HG03025 (cell line): ENCODE measurements around the gene BDNF.

Source experiments
- ATAC-seq: cut with Tn5 transposase; IDR thresholded peaks from one replicate; pipeline ENCODE4 v1.9.1; 2021; ENCODE audit warnings: mild to moderate bottlenecking, moderate library complexity; ENCODE audit not compliant: unreplicated experiment, low FRiP score

The BDNF gene

DNA sequence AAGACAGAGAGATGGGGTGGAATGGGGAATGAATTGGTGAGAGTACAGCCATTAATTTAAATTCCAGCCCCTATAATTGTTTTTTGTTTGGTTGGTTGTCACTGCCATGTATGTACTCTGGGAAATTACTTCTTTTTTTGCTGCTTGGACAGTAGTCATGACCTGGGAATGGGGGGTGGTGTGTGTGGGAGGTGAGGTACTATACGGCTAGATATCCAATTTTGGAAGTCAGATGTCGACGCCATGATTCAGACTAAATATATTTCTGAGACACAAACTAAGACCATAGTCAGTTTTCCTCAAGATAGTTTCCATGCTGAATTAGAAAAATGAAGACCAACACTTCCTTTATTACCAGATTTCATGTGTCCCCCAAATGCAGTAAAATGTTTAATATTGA lies 7.4 kb upstream of the BDNF start:
- no peak for ATAC-seq

DNA sequence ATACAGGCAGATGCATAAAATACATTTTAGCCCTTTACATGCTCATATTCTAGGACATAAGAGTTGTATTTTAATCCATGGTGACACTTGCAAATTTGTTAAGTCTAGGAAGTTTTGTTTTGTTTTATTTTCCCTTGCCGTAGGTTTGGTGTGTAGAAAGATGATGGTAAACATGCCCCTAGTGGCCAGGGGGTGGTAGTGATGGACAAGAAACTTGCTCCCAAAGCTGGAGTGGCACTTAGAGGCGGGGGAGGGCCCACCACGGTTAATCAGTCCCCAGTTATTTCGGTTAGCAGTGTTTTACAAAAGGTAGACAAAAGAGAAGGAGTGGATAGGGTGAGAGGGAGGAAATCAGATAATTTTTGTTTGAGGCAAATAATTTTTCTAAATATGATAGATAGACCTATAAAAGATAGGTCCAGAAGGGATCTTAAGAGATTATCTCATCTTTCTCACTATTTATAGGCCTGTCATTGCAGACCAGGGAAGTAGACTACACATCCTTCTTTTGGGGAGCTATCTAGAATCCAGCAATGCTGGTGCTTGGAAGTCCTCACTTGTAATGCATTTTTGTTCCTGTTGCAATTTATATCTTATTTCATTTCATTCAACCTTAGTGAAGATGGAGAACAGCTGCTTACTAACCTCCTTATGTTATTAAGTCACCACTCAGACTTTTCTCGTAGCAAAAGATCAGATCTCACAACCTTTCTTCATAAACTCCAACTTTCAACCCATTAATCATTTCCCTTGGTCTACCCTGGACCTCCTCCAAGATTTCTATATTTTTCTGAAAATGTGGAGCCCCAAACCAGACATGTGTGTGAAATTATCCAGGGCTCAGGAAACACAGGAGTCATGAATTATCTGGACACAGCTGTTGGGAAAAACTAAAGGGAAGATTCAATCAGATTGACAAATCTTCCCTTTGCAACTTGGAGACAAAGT lies 5.9 kb upstream of the BDNF start:
- ATAC-seq, result peak; percentile 61

DNA sequence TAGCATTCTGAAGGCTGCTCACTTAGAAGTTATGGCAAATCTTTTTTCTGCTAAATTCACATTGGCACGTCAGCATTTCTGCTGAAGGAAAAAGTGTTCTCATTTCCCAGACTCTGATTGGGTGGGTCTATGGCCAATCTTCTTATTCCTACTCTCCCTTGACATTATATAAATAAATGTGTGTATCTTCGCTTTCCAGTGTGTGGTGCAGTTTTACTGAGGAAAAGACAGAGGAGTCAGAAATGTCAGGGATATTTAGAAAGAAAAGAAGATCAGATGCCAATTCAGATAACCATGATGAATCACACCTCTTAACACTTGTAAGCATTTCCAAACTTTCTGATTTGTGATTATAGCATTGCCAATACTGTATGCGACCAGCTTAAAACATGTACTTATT lies 3.2 kb upstream of the BDNF start:
- ATAC-seq, result no peak

DNA sequence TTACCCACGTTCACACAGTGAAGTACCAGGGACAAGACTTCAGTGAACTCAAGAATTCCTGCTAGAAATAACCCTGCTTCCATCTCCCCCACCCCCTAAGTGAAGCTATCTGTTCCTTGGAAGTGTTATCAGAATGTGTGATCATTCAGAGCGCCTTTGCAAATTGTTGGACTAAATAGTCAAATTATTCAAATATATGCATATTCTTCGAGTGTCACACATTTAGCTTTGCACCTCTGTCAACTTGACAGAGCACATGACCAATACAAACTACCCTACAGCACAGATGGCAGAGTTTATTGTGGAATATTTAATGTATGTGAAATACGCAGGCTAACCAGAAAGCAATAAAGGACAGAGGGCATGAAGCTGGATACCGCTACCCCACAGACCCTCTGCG lies 2.6 kb upstream of the BDNF start:
- ATAC-seq, result no peak

DNA sequence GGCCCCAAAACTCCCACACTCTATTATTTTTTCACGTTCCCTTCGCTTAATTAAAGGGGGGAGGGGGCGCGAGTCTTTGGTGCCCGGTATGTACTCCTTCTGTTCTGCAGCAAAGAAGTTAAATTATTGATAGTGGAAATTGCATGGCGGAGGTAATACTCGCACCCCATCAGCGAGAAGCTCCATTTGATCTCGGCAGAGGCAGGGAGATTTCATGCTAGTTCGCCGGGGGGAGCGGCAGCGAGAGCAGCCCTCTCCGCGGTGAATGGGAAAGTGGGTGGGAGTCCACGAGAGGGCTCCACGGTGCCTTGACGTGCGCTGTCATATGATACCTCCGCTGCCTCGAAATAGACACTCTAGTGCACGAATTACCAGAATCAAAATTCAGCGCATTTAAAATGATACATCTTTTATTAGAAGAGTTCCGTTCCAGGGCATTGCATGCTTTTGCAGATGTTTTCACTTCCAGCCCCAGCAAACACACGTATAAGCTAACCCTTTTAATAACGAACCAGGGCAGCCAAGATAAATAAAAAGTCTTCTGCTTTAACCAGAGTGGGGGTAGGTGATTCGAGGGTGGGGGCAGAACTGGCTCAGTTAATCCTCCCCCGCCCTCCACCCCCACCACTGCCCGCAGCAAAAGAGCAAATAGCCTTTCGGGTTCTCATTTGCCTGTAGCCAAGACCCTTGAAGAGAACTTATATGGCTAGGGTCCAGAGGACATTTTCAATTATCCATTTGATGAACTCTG lies 1.3 kb upstream of the BDNF start:
- peak; percentile 44 for ATAC-seq

DNA sequence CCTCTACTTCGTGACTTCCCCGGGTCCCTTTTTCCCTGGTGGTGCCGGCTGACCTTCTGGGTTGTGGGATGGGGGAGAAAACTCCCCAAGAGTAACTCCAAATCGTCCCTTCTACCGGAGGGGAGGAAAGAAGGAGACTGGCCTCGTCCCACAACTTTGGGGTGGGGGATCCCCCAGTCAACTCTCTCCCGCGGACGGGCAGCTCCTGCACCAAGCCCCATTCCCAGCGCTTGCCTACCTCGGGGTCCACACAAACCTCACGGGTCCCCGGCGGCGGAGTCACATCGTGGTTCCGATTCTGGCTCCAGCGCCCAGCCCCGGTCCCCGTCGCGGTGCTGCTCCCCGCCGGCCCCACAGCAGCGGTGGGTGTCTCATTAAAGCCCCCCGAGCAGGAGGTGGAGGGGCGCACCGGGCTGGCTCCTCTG lies 317 bp downstream of the BDNF start:
- ATAC-seq, result no peak

DNA sequence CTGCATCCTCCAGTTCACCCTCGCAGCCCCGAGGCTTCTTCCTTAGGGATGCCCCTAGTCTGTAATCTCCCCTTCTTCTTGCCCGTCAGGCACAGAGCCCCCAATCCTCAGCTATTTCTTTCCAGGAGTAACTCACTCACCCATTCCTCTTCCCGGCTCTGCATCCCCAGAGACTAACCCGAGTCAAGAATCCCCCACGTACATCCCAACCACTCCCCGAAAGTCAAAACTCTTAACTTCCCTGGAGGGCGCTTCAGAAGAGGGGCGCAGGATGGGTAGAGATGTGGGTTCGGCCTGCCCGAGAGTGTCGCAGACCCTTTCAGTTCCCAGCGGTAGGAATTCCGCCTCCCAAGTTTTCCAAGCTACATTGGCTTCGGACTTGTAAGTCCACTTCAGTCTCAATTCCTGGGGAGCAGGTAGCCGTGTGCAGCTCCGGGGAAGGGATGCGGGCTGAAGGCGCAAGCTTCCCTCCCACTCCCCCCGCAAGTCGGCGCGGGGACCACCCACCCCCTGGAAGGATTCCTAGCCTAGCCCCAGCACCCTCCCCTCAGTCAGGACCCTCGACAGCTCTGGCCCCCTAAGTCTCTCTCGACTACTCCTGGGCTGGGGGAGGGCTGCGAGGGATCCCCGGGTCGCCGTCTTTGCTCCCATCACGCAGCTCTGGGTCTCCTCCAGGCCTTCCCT lies 871 bp downstream of the BDNF start:
- ATAC-seq, result no peak

DNA sequence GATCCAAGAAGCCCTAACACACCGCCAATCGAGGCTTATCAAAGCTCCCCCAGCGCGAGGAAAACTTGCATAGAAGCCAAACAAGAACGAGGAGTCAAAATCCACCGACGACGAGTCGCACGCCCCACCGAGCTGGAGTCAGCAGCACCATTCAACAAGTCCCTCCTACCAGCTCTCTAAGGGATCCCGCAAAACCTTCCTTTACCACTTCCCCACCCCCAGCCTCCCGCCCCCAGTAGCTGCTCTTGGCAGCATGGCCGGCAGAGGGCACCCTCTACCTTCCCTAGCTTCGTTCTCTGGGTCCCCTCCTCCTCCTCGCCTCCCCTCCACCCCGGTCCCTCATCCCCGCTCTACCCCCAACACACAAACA lies 1.4 kb downstream of the BDNF start:
- ATAC-seq, result no peak

DNA sequence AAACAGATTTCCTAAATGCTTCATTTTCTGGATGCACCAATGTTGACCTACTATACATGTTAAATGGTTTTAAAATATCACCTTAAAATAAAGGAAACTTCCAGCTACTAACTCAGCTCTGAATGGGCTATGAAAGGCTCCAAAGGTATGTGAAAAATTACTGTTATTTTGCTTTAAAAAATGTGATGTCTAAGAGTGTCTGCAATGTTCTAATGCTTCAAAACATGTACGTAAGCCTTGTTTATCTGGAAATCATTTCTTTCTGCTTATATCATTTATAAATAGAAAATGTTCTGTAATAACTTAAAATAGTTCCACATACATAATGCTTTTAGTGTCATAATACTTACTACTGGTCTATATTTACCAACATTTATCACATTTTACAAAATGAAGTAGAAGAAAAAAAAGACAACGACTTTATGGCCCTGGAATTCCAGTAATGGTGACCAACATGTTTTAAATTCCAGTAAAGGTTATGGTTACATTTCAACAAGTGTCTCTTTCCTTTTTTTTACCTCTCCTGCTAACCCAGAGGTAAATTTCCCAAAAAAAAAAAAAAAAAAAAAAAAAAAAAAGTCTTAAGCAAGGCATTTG lies 2.5 kb downstream of the BDNF start:
- ATAC-seq, result no peak

DNA sequence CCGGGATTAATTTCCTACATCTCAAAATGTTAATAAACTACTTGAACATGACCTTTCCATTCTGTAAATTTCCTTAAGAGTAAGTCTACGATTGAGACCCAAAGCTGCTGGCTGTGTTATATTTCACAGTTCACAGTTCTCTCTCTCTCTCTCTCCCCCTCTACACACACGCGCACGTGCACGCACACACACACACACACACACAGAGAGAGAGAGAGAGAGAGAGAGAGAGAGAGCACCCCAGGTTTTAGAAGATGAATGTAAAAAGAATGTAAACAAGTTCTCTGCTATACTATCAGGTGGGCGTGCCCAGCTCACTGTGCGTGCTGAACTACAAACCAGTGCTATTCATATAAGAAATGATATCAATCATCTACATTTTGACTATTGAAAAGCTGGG lies 3.3 kb downstream of the BDNF start:
- no peak for ATAC-seq

DNA sequence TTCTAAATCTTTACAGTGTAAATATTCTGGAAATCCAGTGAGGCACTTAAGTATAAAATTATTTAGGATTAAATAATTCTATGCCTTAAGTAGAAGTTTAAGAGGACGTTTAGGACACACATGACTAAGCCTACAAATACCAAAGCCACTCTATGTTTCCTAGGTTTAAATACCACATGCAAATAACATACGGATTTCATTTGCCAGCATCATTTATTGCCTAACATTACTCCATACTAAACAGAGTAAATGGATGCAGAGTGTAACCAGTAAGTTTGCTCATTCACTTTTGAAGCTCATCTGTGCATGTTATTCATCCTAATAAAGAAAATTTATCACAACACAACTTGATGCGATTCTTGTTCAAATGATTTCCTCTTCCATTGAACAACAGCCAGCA lies 4.1 kb downstream of the BDNF start:
- no peak for ATAC-seq

DNA sequence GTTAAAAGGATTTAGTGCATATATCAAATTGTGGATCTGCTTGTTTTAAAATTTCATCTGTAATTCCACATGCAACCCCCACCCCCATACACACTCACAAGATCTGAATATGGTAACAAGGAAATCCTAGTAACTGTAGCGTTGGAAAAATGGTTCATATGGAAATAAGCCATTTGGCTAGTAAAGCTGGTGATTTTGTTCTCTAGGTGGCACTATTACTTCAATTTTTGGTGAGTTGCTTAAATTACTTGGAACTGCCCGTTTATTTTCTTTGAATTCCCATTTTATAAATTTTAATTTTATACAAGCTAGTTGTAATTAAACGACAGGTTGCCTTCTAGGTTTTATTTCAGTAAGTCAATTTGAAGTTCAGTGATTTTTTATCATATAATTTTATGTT lies 5.3 kb downstream of the BDNF start:
- no peak for ATAC-seq

DNA sequence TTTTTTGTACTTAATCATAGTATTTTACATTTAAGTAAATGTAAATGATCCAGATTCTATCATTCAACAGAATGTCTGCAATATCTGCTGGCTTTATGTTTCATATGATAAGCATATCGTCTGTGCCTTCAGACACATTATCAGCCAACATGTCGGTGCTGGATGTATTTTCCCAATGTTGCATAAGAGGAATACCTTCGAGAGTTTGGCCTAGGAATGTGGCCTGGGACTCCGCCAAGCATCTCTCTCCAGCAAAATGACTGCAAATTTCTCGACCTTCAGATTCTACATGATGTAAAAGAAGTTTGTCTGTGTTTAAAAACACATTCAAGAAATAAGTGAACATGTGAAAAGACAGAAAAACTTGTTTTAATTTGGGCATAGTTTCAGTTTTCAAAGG lies 6.9 kb downstream of the BDNF start:
- ATAC-seq, result no peak

DNA sequence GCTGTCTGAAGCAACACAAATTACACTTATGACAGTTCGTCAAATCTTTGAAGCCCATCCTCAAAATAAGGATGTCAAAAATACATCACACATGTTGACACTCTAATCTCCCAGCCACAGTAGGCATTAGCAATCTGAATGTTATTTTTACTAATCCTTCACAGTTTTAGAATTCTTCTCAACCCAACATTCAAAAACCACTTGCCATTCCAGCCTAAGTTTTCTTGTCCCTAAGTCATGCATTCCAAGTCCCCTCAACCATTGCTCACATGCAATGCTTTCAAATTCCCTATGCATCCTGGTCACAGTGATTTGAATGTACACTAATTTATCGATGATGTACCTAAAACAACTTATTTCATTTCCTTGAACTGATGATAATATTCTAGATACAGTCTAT lies 7.5 kb downstream of the BDNF start:
- ATAC-seq, result no peak

DNA sequence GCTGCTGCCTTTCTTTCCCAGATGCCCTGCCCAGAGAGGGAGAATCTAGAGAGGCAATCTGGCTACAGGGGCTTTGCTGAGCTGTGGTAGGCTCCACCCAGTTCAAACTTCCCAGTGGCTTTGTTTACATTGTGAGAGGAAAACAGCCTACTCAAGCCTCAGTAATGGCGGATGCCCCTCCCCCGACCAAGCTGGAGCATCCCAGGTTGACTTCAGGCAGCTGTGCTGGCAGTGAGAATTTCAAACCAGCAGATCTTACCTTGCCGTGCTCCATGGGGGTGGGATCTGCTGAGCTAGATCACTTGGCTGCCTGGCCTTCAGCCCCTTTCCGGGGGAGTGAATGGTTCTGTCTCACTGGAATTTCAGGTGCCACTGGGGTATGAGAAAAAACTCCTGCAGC lies 12.2 kb downstream of the BDNF start:
- ATAC-seq, result no peak

DNA sequence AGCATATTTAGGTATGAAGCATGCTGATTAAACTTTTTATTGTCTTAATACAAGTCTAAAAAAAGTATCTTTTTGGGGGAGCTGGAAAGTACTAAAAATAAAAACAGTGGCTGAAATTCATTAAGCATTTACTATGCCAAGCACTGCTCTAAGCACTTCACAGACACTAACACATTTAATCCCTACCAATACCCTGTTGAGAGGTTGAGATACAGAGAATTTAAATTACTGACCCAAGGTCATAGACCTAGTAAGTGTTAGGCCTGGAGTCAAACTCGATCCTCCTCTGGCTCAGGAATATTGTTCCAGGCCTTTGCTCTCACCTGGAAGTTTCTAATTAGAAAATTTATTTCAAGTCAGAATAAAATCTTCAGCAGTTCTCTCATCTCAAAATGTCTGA lies 18.6 kb downstream of the BDNF start:
- ATAC-seq, result no peak

DNA sequence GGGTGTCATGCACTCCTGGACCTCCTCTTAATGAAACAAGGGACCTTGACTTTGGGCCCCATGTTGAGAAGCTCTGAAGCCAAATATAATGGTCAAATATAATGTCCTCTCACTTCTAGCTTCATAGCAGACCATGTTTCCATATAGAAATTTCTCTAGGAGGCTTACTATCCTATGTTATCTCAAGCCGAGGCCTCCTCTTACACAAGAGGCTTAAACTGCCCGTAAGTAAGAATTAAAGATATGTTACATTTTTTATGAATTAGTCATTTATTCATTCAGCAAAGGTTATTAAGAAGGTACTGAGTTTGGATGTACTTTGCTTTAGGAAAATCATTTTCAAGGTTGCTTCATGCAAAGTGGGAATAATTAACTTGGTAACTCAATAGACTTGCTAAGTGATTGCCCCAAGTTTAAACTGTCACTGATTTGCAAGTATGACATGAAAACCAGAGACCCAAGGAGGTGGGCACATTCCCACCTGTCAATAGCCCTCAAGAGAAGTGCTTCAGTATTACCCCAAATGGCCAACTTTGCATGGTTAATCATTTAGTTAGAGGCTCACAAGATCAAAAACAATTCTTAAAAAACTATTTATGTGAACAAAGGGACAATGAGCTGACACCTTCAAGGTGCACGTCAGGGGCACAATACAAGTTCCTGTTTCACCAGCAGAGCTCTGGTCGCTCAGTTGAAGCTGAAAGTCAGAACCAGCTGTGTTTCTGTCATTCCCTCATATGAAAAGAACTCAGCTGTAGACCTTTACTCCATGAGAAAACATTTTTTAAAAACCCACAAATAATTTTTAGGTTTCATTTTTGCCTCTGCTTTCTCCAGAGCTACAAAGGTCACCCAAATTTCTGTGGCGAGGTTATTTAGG lies 20.9 kb downstream of the BDNF start:
- no peak for ATAC-seq

DNA sequence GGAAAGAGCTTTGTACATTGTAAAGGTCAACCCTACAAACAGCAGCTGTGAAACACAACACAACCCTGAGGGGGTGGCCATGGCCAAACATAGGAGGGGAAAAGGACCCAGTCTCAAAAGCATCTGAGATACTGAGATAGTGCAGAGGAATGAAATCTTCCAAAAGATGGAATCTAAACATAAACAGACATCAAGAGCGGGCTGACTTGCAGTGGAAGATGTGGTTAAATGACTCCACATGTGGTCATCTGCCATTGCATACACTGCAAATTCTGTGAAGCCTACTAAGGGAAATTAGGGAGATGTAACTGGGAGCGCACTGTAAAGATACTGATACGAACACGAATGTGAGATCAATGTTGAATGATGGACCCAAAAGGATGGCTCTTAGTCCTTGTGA lies 22.0 kb downstream of the BDNF start:
- no peak for ATAC-seq

DNA sequence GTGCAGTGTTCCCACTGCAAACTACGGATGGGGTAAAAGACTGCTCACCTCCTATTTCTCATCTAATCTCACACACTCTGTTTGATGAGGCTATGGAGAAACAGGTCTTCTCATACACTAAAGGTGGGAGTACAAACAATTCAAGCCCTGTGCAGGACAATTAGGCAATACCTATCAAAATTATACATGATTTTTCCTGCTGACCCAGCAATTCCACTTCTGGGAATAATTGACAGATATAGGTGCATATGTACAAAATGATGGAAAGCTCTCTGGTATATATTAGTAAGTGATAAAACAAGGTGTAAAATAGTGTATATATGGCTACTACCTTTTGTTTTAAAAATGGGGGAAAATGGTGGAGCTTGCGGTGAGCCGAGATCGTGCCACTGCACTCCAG lies 23.1 kb downstream of the BDNF start:
- ATAC-seq, result no peak
